Vagina (tissue), 2 donors: ENCODE data around the gene SURF1. TPM values are rescaled to one million over a fixed set of nuclear protein-coding genes. Genes with fewer than 3 reads are reported as not detected.
"Not testable (repeated sequence)": the region's sequence is repeated elsewhere in the genome, so short reads cannot be mapped to it uniquely, and the experiment has no call there.

Experiments used
- DNase-seq, 2 donors: peaks; one replicate each; pipeline ENCODE4 v3.0.0-alpha.2; 2017; ENCODE audit errors: extremely low spot score in 2 of 2
- H3K27ac ChIP-seq: fragments of 200-600 bp; sonication (generic); one replicate; pipeline ENCODE4 v1.5.1; 2019
- H3K27me3 ChIP-seq: fragments of 200-600 bp; sonication (generic); one replicate; pipeline ENCODE4 v1.5.1; 2019
- H3K36me3 ChIP-seq, 2 donors: fragments of 200-600 bp; sonication (generic); one replicate each; pipeline ENCODE4 v1.5.1; 2017 to 2019
- H3K4me1 ChIP-seq: fragments of 200-600 bp; sonication (generic); one replicate; pipeline ENCODE4 v1.5.1; 2019
- H3K4me3 ChIP-seq, 2 donors: fragments of 200-600 bp; sonication (generic); 1 replicate in 1 of 2; 2 replicates in 1 of 2; pipeline ENCODE4 v1.5.1; 2016 to 2019
- H3K9me3 ChIP-seq: fragments of 200-600 bp; sonication (generic); one replicate; pipeline ENCODE4 v1.5.1; 2019
- CTCF ChIP-seq, 3 experiments: fragments of 450-650 bp in 2 of 3; fragments of 200-600 bp in 1 of 3; sonication (generic) in 1 of 3; IDR thresholded peaks; one replicate each; pipeline ENCODE4 v1.5.1; 2017 to 2019; ENCODE audit warnings: antibody characterized with exemption in 3 of 3, mild to moderate bottlenecking in 2 of 3, moderate library complexity in 2 of 3
- POLR2A ChIP-seq, 2 donors: fragments of 450-650 bp; IDR thresholded peaks; one replicate each; pipeline ENCODE4 v1.6.1; 2017; ENCODE audit warnings: antibody characterized with exemption in 2 of 2, mild to moderate bottlenecking in 2 of 2, moderate library complexity in 2 of 2
- POLR2AphosphoS5 ChIP-seq, 2 donors: sonication (generic); formaldehyde crosslinking; IDR thresholded peaks; one replicate each; pipeline ENCODE4 v1.9.0; 2017; ENCODE audit warnings: antibody characterized with exemption in 2 of 2, mild to moderate bottlenecking in 2 of 2, low read depth in 1 of 2; ENCODE audit not compliant: insufficient read depth in 1 of 2
- intact Hi-C: fragments of 100-400 bp; cut with DNase I; formaldehyde crosslinking; loops from one replicate; pipeline ENCODE4 v1.15.1; 2023
- total RNA-seq: library from RNA; depleted of rRNA; stranded (reverse); fragments of >200 nt; gene quantifications from one replicate; pipeline ENCODE4 v1.2.3, GENCODE V29; 2016

SURF1 gene
- total RNA-seq, 1 donor from 2014 or later: 31.2 TPM

- no peaks in the 10 kb centered on the region for H3K9me3 ChIP-seq
- H3K27ac ChIP-seq: no peak overlapping the region
- no peak for TF ChIP-seq POLR2A (IDR thresholded peaks at IDR 0.05)
- TF ChIP-seq CTCF (IDR thresholded peaks at IDR 0.05): no peak
- no peak for TF ChIP-seq POLR2AphosphoS5 (IDR thresholded peaks at IDR 0.05; ENCODE audit: insufficient read depth in 1 of 2, low read depth in 1 of 2)
- H3K4me1 ChIP-seq: peaks cover 24% of the 10 kb centered on the region
- H3K36me3 ChIP-seq: peaks cover 0 to 38% of the 10 kb centered on the region in 2 donors
- intact Hi-C loops: no loop called here
- no peak for DNase-seq
- H3K4me3 ChIP-seq: no peak overlapping the region
- no peaks in the 10 kb centered on the region for H3K27me3 ChIP-seq
Measured at GRCh38 chr9:133331221-133331620, 25.1 kb downstream of the SURF1 start.

GRCh38 chr9:133329306-133330156 lies 26.8 kb downstream of the SURF1 start:
- H3K4me3 ChIP-seq, H3K9me3 ChIP-seq, DNase-seq, H3K27ac ChIP-seq, H3K27me3 ChIP-seq: not testable (repeated sequence)
- TF ChIP-seq CTCF (IDR thresholded peaks at IDR 0.05): peak in 1 of 3 experiments; percentile 27
- intact Hi-C loops: loop anchor here (2.0 kb wide), 1 partner anchor 143 kb away; no protein-coding TSS in a partner anchor
- Histone ChIP-seq H3K4me1 (peaks cover 13% of the 10 kb centered on the region), H3K36me3 (peaks cover 0 to 38% of the 10 kb centered on the region in 2 donors)

GRCh38 chr9:133327834-133328484 lies 28.3 kb downstream of the SURF1 start:
- Histone ChIP-seq H3K4me1 (peaks cover under 1% of the 10 kb centered on the region), H3K36me3 (peaks cover 0 to 24% of the 10 kb centered on the region in 2 donors), H3K9me3 (no peaks in the 10 kb centered on the region), H3K4me3 (no peak overlapping the region), H3K27ac (no peak overlapping the region), H3K27me3 (no peaks in the 10 kb centered on the region)
- intact Hi-C loops: loop anchor here (2.0 kb wide), 1 partner anchor 141 kb away; no protein-coding TSS in a partner anchor
- TF ChIP-seq CTCF (IDR thresholded peaks at IDR 0.05) (no peak), POLR2AphosphoS5 (IDR thresholded peaks at IDR 0.05; ENCODE audit: insufficient read depth in 1 of 2, low read depth in 1 of 2) (no peak), POLR2A (IDR thresholded peaks at IDR 0.05) (no peak)
- DNase-seq: no peak

GRCh38 chr9:133327021-133327420 lies 29.3 kb downstream of the SURF1 start:
- intact Hi-C loops, H3K4me1 ChIP-seq, H3K4me3 ChIP-seq, H3K9me3 ChIP-seq, DNase-seq, H3K27ac ChIP-seq, H3K27me3 ChIP-seq: not testable (repeated sequence)
- H3K36me3 ChIP-seq: peaks cover 0 to 15% of the 10 kb centered on the region in 2 donors

GRCh38 chr9:133323991-133324703 lies 32.1 kb downstream of the SURF1 start:
- no peak for DNase-seq

More at GRCh38 chr9:133323991-133324703, 32.1 kb downstream of the SURF1 start:
- Histone ChIP-seq H3K4me3 (no peak overlapping the region), H3K4me1 (no peaks in the 10 kb centered on the region), H3K27me3 (no peaks in the 10 kb centered on the region), H3K9me3 (no peaks in the 10 kb centered on the region), H3K36me3 (no peaks in the 10 kb centered on the region), H3K27ac (no peak overlapping the region)
- TF ChIP-seq POLR2AphosphoS5 (IDR thresholded peaks at IDR 0.05; ENCODE audit: insufficient read depth in 1 of 2, low read depth in 1 of 2) (no peak), CTCF (IDR thresholded peaks at IDR 0.05) (no peak), POLR2A (IDR thresholded peaks at IDR 0.05) (no peak)
- intact Hi-C loops: no loop called here
